Muscle layer of colon (tissue), 2 donors: ENCODE measurements around the gene SOX5.

Source experiments
- H3K27ac ChIP-seq: one replicate; pipeline ENCODE4 v1.7.0; 2013; ENCODE audit warnings: low read depth, mild to moderate bottlenecking, low read length, moderate library complexity
- H3K27me3 ChIP-seq, 2 donors: one replicate each; pipeline ENCODE4 v1.7.0; 2013; ENCODE audit warnings: low read length in 2 of 2, mild to moderate bottlenecking in 2 of 2; ENCODE audit not compliant: insufficient read depth in 2 of 2, control insufficient read depth in 1 of 2
- H3K36me3 ChIP-seq: one replicate; pipeline ENCODE4 v1.7.0; 2013; ENCODE audit warnings: mild to moderate bottlenecking, low read length; ENCODE audit not compliant: insufficient read depth
- H3K4me1 ChIP-seq: one replicate; pipeline ENCODE4 v1.7.0; 2013; ENCODE audit warnings: mild to moderate bottlenecking, low read length; ENCODE audit not compliant: insufficient read depth
- H3K4me3 ChIP-seq, 2 donors: one replicate each; pipeline ENCODE4 v1.7.0; 2013; ENCODE audit warnings: low read length in 2 of 2, low read depth in 1 of 2, mild to moderate bottlenecking in 1 of 2, moderate library complexity in 1 of 2
- H3K9ac ChIP-seq: one replicate; pipeline ENCODE4 v1.7.0; 2013; ENCODE audit warnings: low read length
- H3K9me3 ChIP-seq: one replicate; pipeline ENCODE4 v1.7.0; 2013; ENCODE audit warnings: mild to moderate bottlenecking, low read length
- donor health status: abdominal sarcoma.
- donor health status: Adenocarcinoma of cecum.

Gene SOX5

GRCh38 chr12:23484238-23484637, 465.2 kb downstream of the SOX5 start:
- Histone ChIP-seq H3K4me1 (no peaks in the 10 kb centered on the region), H3K9me3 (no peaks in the 10 kb centered on the region), H3K9ac (no peak overlapping the region), H3K4me3 (no peak overlapping the region), H3K27ac (no peak overlapping the region), H3K36me3 (no peaks in the 10 kb centered on the region), H3K27me3 (no peaks in the 10 kb centered on the region)

- no peak overlapping the region for H3K27ac ChIP-seq
- no peaks in the 10 kb centered on the region for H3K27me3 ChIP-seq
- no peak overlapping the region for H3K4me3 ChIP-seq
- H3K36me3 ChIP-seq = no peaks in the 10 kb centered on the region
- H3K9me3 ChIP-seq = no peaks in the 10 kb centered on the region
- no peaks in the 10 kb centered on the region for H3K4me1 ChIP-seq
- no peak overlapping the region for H3K9ac ChIP-seq
Observed at GRCh38 chr12:23482571-23482970, 466.9 kb downstream of the SOX5 start.
